NCI-H2029 (cell line): ENCODE results near the gene PODXL2.
"Not testable (repeated sequence)": the region's sequence is repeated elsewhere in the genome, so short reads cannot be mapped to it uniquely, and the experiment has no call there.

Source experiments
- DNase-seq: peaks from one replicate; lab custom pipeline; 2025; lab: John Stamatoyannopoulos, UW

PODXL2 gene

GRCh38 chr3:127654993-127655392 is 26.0 kb downstream of the PODXL2 start:
- DNase-seq = not testable (repeated sequence)

DNA sequence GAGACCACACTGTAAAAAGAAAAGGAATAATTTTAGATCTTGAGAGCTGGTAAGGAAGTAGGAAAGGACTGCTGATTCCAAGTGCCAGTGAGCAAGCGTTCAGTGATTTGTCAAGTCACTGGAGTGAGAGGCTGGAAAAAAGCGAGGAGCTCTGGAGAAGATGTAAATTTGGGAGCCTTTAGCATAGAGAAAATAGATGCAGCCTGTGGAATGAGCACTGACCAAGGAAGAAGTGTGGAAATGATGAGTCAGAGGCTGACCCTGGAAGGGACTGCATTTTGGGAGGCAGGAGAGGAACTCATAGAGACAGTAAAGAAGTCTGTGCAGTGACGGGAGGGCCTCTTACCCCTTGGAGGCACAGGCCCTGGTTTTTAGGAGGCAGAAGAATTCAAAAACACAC is 26.7 kb downstream of the PODXL2 start:
- no peak for DNase-seq

DNA sequence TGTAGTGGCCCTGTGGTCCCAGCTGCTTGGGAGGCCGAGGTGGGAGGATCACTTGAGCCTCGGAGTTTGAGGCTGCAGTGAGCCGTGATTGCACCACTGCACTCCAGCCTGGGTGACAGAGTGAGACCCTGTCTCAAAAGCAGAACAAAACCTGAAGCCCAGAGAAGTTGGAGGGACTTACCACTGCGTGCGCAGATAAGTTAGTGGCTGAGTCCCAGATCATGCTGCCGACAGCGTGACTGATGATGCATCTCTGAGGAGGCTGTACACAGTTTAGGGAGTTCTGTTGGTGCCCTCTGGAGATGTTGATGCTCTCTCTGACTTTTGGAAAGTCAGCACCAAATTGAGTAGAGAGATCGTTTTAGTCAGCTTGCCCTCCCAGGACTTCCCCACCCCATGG is 27.9 kb downstream of the PODXL2 start:
- no peak for DNase-seq

DNA sequence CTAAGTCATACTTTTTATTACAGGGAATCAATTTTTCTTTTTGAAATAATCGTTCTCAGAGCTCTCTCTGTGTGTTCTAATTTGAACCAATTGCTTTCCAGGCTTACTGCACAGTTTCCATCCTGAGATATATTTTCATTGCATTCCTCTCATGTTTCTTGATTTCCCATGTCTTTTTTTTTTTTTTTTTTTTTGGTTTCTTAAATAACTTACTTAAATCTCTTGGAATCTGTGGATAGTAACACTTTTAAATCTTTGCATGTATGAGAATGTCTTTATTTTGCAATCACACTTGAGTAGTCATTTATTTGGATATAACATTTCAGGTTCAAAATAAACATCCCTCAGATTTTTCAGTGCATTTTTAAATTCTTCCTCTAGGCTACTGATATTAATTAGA is 29.2 kb downstream of the PODXL2 start:
- DNase-seq = no peak

- no peak for DNase-seq
These were observed 31.8 kb downstream of the PODXL2 start for GRCh38 chr3:127660621-127661251.

GRCh38 chr3:127661600-127661999 is 32.6 kb downstream of the PODXL2 start:
- DNase-seq = no peak

DNA sequence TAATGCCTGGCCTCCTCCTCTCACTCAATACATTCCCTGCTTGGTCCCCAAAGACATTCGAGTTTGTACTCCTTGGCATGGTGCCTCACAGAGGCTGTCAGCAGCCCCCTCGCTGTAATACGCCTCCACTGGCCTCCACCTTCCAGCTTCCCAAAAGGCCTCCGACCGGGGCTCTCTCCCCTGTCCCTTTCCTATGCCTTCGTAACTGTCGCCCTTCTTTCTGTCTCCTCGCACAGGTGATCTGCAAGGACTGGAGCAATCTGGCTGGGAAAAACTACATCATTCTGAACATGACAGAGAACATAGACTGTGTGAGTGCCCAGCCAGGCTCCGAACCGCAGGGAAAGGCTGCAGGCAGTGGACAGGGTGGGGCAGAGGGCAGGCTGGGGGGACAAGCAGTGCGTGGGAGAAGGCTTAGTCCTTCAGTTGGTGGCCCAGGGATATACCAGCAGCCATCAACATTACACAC is 33.0 kb downstream of the PODXL2 start:
- no peak for DNase-seq

DNA sequence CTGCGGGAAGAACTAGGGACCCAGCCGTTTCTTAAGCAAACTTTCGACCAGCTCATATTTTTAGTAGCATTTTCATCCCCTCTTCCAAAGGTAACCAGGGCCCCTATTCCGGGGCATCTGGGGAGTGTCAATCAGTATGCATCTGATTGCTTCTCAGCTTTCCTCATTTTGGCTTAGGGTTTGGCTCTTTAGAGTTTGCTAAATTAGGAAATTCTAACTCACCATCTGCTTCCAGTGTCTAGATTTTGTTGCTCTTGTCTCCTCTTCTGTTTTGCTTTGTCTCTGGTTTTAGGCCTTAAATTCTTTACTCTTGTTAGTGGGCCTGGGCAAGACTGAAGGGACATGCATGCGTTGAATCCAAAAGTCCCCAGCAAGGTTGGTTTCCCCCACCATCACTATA is 34.2 kb downstream of the PODXL2 start:
- DNase-seq = no peak

GRCh38 chr3:127665165-127665564 is 36.2 kb downstream of the PODXL2 start:
- DNase-seq = no peak

GRCh38 chr3:127665586-127665985 is 36.6 kb downstream of the PODXL2 start:
- no peak for DNase-seq

GRCh38 chr3:127666676-127667075 is 37.7 kb downstream of the PODXL2 start:
- no peak for DNase-seq

DNA sequence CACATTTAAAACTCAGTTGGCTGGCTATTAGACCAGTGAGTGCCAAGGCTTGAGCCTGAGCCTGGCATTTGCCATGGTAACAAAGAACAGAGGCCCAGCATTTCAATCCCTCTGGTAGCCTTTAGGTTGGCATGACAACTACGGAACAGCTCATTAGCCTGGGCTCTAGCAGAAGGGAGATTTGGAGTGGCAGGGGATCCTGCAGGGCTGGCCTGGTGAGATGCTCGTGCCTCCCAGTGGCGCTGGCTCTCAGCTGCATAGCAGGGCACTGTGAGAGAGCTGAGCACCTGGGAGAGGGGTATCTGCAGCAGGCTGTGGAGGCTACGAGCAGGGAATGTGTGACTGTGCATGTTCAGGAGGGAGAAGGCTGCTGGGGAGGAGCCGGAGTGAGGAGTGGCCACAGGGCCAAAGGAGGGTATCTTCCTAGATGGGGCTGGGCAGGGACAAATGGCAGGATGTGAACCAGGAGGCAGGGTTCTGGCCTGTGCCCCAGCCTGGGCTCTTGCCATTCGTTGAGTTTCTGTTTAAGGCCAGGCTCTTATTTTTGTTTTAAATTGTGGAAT is 38.2 kb downstream of the PODXL2 start:
- DNase-seq = no peak

- DNase-seq = no peak
These were observed 39.9 kb downstream of the PODXL2 start for GRCh38 chr3:127668906-127669305.

GRCh38 chr3:127669541-127670228 is 40.7 kb downstream of the PODXL2 start:
- DNase-seq = no peak

DNA sequence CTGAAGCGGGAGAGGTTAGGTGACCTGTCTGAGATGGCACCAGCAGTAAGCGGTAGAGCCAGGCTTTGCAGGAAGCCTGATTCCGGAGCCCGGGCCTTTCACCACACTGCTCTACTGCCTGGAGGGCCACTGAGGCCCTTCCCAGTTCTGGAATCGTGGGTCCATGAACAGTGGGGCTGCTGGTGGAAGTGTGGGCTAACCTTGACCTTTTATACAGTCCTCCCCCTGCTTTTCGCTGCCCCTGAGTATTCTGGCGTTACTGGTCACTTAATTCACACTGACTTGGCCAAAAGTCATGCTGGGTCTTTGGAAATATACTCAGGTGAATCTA is 41.2 kb downstream of the PODXL2 start:
- DNase-seq = no peak

DNA sequence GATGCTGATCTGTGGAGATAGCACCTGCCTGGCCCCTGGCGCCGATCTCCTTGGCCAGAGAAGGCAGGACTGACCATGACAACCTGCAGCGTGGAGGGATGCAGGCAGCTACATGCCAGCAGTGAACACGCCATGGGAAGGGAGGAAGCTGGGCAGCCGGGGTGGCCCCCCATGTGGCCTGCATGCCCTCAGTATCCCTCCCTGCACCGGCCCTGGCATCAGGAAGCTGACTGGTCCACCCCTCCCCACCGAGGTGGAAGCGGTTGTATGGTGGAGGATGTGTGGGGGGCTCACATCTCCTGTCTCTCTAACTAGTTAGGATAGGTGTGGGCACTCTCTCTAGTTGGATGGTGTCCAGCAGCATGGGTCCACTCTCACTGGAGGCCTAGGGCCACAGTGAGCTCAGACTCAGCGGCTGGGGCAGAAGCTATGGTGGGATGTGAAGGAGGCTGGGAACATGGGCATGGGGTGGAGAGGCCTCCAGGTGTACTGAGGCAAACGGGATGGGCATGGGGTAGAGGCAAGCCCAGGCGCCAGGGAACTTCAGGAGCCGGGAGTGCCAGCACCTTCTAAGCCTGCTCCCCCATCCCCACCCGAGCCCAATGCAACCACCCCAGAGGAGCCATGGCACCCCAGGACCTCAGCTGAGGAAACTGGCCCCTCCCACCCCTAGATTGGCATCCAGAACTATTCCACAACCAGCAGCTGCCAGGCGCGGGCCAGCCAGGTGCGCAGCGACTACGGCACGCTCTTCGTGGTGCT is 42.0 kb downstream of the PODXL2 start:
- DNase-seq = no peak

DNA sequence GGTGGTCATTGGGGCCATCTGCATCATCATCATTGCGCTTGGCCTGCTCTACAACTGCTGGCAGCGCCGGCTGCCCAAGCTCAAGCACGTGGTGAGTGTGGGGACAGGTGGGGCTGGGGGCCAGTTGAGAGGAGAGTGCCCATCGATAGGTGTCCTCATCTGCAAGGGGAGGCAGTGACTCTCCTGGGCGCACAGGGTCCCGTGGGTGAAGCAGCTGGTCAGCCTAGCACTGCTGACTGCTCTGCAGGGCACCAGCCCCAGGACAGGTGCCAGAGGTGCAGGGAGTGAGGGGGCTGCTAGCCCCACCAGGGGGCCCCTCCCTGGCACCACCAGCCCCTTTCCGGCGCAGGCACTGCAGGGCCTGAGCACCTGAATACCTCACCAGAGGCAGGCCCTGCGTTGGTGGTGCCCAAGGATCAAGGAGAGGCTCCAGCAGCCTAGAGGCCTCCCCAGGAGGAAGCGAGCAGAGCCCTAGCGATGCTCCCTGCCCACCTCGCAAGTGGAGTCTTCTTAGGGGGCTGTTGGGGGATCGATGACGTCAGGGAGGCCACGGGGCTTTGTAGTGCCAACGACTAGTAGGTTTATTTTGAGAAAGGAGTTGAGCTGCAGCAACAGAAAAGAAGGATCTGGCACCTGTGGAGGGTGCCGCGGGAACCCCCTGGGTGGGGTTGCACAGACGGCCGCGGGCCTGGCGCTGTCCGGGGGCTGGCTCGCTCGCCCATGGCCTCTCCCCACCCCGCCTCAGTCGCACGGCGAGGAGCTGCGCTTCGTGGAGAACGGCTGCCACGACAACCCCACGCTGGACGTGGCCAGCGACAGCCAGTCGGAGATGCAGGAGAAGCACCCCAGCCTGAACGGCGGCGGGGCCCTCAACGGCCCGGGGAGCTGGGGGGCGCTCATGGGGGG is 42.8 kb downstream of the PODXL2 start:
- no peak for DNase-seq

DNA sequence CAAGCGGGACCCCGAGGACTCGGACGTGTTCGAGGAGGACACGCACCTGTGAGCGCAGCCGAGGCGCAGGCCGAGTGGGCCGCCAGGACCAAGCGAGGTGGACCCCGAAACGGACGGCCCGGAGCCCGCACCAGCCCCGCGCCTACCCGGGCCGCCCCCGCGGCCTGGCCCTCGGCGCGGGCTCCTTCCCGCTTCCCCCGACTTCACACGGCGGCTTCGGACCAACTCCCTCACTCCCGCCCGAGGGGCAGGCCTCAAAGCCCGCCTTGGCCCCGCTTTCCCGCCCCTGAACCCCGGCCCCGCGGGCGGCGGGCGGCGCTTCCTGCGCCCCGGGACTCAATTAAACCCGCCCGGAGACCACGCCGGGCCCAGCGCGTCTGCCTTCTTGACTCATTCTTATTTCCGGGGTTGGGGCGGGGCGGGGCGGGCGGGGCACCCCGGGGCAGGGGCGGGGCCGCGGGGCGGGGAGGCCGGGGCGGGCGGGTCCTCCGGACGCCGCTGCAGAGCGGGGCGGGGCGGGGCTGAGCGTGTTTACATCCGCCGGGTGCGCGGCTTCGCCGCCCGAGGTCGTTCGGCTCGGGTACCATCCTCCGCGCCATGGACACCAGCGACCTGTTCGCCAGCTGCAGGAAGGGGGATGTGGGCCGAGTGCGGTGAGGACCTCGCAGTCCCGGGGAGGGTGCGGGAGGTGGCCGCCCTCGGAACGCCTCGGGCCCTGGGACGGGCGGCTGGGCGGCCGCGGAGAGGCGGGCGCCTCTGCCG is 43.6 kb downstream of the PODXL2 start, which contains the start of gene ABTB1:
Gene ABTB1 (plus strand): TSS at position 524 of the 762 bp plus-strand sequence. CDS start 74 bp downstream, at position 598.
- peak; percentile 79 for DNase-seq

GRCh38 chr3:127673191-127674100 is 44.5 kb downstream of the PODXL2 start:
- no peak for DNase-seq
